A673 (cell line): ENCODE results near the gene SGPL1.

Experiments used
- CTCF ChIP-seq: fragments of 300-800, 200-600 bp; sonication (generic); conservative IDR thresholded peaks from 2 replicates; pipeline ENCODE4 v1.5.1; 2017; ENCODE audit warnings: low read depth, mild to moderate bottlenecking, antibody characterized with exemption, low read length, moderate library complexity, mixed read lengths
- EZH2 ChIP-seq: fragments of 200-600 bp; sonication (generic); IDR thresholded peaks from 2 replicates; pipeline ENCODE4 v1.6.1; 2017; ENCODE audit warnings: borderline replicate concordance, low read depth, mild to moderate bottlenecking, mixed read lengths, antibody characterized with exemption, low read length; ENCODE audit not compliant: poor library complexity, severe bottlenecking

- TF ChIP-seq CTCF, result no peak
- no peak for TF ChIP-seq EZH2
These were observed 112.4 kb downstream of the SGPL1 start for GRCh38 chr10:70928140-70928539.
